Neural cell (in vitro differentiated cells): ENCODE measurements around the gene SLC9A3. TPM values are rescaled to one million over a fixed set of nuclear protein-coding genes. Genes with fewer than 3 reads are reported as not detected.
A peak's percentile ranks its signal among the peaks of the same experiment; 100 is the strongest.

ENCODE experiments used
- H2AFZ ChIP-seq: fragments of 200-600, 300-800 bp; sonication (generic), shearing (Covaris generic); 2 replicates; pipeline ENCODE4 v1.6.0; 2014; ENCODE audit warnings: low read depth, mild to moderate bottlenecking, antibody characterized with exemption, low read length, moderate library complexity
- H3F3A ChIP-seq: fragments of 200-600 bp; shearing (Covaris generic); 2 replicates; pipeline ENCODE4 v1.6.1; 2016; ENCODE audit warnings: mild to moderate bottlenecking, moderate library complexity, mixed read lengths, antibody characterized with exemption, low read length; ENCODE audit not compliant: insufficient read depth, poor library complexity, severe bottlenecking
- H3K27ac ChIP-seq: fragments of 200-600, 300-800 bp; sonication (generic), shearing (Covaris generic); 2 replicates; pipeline ENCODE4 v1.5.1; 2014; ENCODE audit warnings: mild to moderate bottlenecking, low read length, moderate library complexity
- H3K27me3 ChIP-seq: fragments of 300-800, 200-600 bp; sonication (generic), shearing (Covaris generic); 2 replicates; pipeline ENCODE4 v1.6.0; 2014; ENCODE audit warnings: mild to moderate bottlenecking, low read depth, low read length, moderate library complexity; ENCODE audit not compliant: insufficient read depth
- H3K36me3 ChIP-seq: fragments of 300-800, 200-600 bp; sonication (generic), shearing (Covaris generic); 2 replicates; pipeline ENCODE4 v1.5.1; 2014; ENCODE audit warnings: mild to moderate bottlenecking, antibody characterized with exemption, low read length, moderate library complexity; ENCODE audit not compliant: insufficient read depth
- H3K4me2 ChIP-seq: fragments of 300-800, 200-600 bp; sonication (generic), shearing (Covaris generic); 2 replicates; pipeline ENCODE4 v1.6.0; 2014; ENCODE audit warnings: mild to moderate bottlenecking, low read length
- H3K4me3 ChIP-seq: fragments of 300-800, 200-600 bp; sonication (generic), shearing (Covaris generic); 2 replicates; pipeline ENCODE4 v1.5.1; 2014; ENCODE audit warnings: mild to moderate bottlenecking, low read length, moderate library complexity
- H3K79me2 ChIP-seq: fragments of 200-600 bp; shearing (Covaris generic); replicated peaks from 2 replicates; pipeline ENCODE4 v1.6.0; 2014; ENCODE audit warnings: mild to moderate bottlenecking, low read length, moderate library complexity; ENCODE audit not compliant: insufficient read depth
- H3K9ac ChIP-seq: fragments of 300-800, 200-600 bp; sonication (generic), shearing (Covaris generic); 2 replicates; pipeline ENCODE4 v1.6.1; 2016; ENCODE audit warnings: mild to moderate bottlenecking, low read length, mixed read lengths
- H3K9me2 ChIP-seq: fragments of 200-600 bp; shearing (Covaris generic); 2 replicates; pipeline ENCODE4 v1.6.1; 2016; ENCODE audit warnings: mild to moderate bottlenecking, low read length, mixed read lengths; ENCODE audit not compliant: insufficient read depth
- H3K9me3 ChIP-seq: fragments of 200-600, 300-800 bp; sonication (generic), shearing (Covaris generic); 2 replicates; pipeline ENCODE4 v1.6.1; 2016; ENCODE audit warnings: mild to moderate bottlenecking, mixed run types, low read length, moderate library complexity, mixed read lengths
- H4K20me1 ChIP-seq: fragments of 200-600 bp; shearing (Covaris generic); 2 replicates; pipeline ENCODE4 v1.6.1; 2016; ENCODE audit warnings: mild to moderate bottlenecking, mixed run types; ENCODE audit not compliant: insufficient read depth
- CTCF ChIP-seq: fragments of 450-650 bp; IDR thresholded peaks from 2 replicates; pipeline ENCODE4 v1.5.1; 2014; ENCODE audit warnings: antibody characterized with exemption, mild to moderate bottlenecking, moderate library complexity; ENCODE audit not compliant: poor library complexity, severe bottlenecking
- EP300 ChIP-seq: fragments of 450-650 bp; conservative IDR thresholded peaks from 2 replicates; pipeline ENCODE4 v1.6.1; 2014; ENCODE audit warnings: antibody characterized with exemption, mild to moderate bottlenecking, moderate library complexity; ENCODE audit not compliant: poor library complexity, severe bottlenecking
- EZH2 ChIP-seq: fragments of 200-600, 300-800 bp; shearing (Covaris generic), sonication (generic); IDR thresholded peaks from 2 replicates; pipeline ENCODE4 v1.6.1; 2014; ENCODE audit warnings: antibody characterized with exemption, low read length, borderline replicate concordance, mild to moderate bottlenecking; ENCODE audit not compliant: insufficient read depth, poor library complexity, severe bottlenecking
- MXI1 ChIP-seq: fragments of 450-650 bp; conservative IDR thresholded peaks from 2 replicates; pipeline ENCODE4 v1.6.1; 2014; ENCODE audit warnings: antibody characterized with exemption, mild to moderate bottlenecking; ENCODE audit not compliant: poor library complexity, severe bottlenecking
- POLR2AphosphoS5 ChIP-seq: IDR thresholded peaks from 2 replicates; pipeline ENCODE4 v1.6.1; 2012
- RAD21 ChIP-seq: fragments of 450-650 bp; conservative IDR thresholded peaks from 2 replicates; pipeline ENCODE4 v1.6.1; 2014; ENCODE audit warnings: antibody characterized with exemption, mild to moderate bottlenecking, moderate library complexity
- REST ChIP-seq: IDR thresholded peaks from 2 replicates; pipeline ENCODE4 v1.6.1; 2012; ENCODE audit warnings: borderline replicate concordance
- SMC3 ChIP-seq: fragments of 450-650 bp; conservative IDR thresholded peaks from 2 replicates; pipeline ENCODE4 v1.6.1; 2014; ENCODE audit warnings: antibody characterized with exemption, mild to moderate bottlenecking, moderate library complexity; ENCODE audit not compliant: poor library complexity
- TAF1 ChIP-seq: IDR thresholded peaks from 2 replicates; pipeline ENCODE4 v1.6.1; 2012; ENCODE audit warnings: low read depth
- polyA plus RNA-seq: library from polyadenylated mRNA; depleted of rRNA; stranded (reverse); fragments of >200 nt; gene quantifications from 2 replicates; pipeline ENCODE4 v1.2.3, GENCODE V29; 2014

Gene SLC9A3
- polyA plus RNA-seq, 1 donor from 2014 or later: 4.0 TPM

GRCh38 chr5:472656-473550, 51.3 kb downstream of the SLC9A3 start (continued):
- no peak for TF ChIP-seq CTCF
- TF ChIP-seq RAD21: peak; percentile 46
- peak; percentile 12 for TF ChIP-seq EP300

DNA sequence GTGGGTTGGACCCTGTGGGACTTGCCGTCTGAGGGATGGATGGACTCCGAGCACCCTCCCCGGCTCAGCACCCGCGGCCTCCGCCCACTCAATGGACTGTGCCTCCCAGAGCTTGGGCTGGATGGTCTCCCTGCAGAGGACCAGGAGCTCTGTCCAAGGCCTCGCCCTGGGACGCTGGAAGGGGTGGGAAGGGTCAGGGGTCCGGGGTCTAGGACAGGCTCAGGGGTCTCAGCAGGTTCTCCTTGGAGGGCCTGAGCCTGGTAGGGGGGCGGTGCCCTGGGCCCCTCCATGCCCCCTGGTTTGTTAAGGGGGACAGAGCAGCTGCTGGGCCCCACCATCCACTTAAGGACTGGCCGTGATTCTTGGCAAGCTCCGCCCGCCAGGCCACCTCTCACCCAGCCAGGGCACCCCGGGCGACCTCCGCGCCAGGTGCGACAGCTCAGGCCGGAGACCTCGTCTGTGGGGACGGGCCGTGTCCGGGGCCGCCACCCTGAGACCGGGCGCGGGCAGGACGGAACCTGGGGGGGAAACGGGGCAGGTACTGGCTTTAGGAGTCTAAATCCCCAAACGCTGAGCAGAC, 52.1 kb downstream of the SLC9A3 start:
- no peaks in the 10 kb centered on the region for H3K79me2 ChIP-seq
- no peaks in the 10 kb centered on the region for H3K9me3 ChIP-seq
- no peaks in the 10 kb centered on the region for H3K9me2 ChIP-seq
- H2AFZ ChIP-seq: peak overlapping the region; percentile 45
- H3K4me3 ChIP-seq: peak overlapping the region; percentile 88
- TF ChIP-seq SMC3 (no peak), REST (no peak), POLR2AphosphoS5 (no peak), RAD21 (no peak), EP300 (no peak)
- peak overlapping the region; percentile 62 for H3K27ac ChIP-seq
- H3K36me3 ChIP-seq: no peaks in the 10 kb centered on the region
- H3F3A ChIP-seq: no peaks in the 10 kb centered on the region
- H3K27me3 ChIP-seq: no peaks in the 10 kb centered on the region
- no peaks in the 10 kb centered on the region for H4K20me1 ChIP-seq
- H3K4me2 ChIP-seq: peak overlapping the region; percentile 73
- peak overlapping the region; percentile 76 for H3K9ac ChIP-seq

DNA sequence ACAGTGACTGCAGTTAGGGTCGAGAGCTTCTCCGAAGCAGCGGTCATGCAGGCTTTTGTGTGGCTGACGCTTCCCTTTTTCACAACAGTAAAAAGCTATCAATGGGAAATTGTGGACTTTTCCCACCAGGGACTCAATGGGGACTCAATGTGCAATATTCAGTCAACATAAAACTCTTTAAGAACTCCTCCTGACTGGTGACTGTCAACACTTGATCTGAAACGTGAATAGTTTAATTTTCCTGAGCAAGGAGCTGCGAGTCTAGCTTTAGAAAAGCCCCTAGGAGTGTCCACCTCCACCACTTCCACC, 52.5 kb downstream of the SLC9A3 start:
- Histone ChIP-seq H2AFZ (no peak overlapping the region), H3K79me2 (no peaks in the 10 kb centered on the region), H3K27ac (no peak overlapping the region), H3F3A (no peaks in the 10 kb centered on the region), H3K4me2 (peak overlapping the region; percentile 73), H3K9me3 (no peaks in the 10 kb centered on the region), H3K9ac (peak overlapping the region; percentile 76), H3K9me2 (no peaks in the 10 kb centered on the region), H3K36me3 (no peaks in the 10 kb centered on the region), H4K20me1 (no peaks in the 10 kb centered on the region), H3K4me3 (peak overlapping the region; percentile 88), H3K27me3 (no peaks in the 10 kb centered on the region)
- TF ChIP-seq POLR2AphosphoS5 (no peak), SMC3 (no peak), CTCF (no peak), EZH2 (no peak), EP300 (no peak), TAF1 (no peak), REST (no peak), RAD21 (no peak), MXI1 (no peak)
